ENCODE data around the gene DNLZ.

DNA sequence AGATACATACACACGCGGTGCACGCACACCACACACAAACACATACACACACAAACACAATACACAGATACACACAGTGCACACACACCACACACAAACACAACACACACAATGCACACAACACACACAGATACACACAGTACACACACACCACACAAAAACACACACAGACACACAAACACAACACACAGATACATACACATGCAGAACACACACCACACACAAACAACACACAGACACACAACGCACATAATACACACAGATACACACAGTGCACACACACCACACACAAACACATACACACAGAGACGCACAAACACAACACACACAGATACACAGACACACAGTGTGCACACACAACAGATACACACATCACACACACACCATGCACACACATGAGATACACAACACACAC lies 53.7 kb downstream of the DNLZ start:
- TF ChIP-seq, protein P1, sequence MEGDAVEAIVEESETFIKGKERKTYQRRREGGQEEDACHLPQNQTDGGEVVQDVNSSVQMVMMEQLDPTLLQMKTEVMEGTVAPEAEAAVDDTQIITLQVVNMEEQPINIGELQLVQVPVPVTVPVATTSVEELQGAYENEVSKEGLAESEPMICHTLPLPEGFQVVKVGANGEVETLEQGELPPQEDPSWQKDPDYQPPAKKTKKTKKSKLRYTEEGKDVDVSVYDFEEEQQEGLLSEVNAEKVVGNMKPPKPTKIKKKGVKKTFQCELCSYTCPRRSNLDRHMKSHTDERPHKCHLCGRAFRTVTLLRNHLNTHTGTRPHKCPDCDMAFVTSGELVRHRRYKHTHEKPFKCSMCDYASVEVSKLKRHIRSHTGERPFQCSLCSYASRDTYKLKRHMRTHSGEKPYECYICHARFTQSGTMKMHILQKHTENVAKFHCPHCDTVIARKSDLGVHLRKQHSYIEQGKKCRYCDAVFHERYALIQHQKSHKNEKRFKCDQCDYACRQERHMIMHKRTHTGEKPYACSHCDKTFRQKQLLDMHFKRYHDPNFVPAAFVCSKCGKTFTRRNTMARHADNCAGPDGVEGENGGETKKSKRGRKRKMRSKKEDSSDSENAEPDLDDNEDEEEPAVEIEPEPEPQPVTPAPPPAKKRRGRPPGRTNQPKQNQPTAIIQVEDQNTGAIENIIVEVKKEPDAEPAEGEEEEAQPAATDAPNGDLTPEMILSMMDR (IDR thresholded peaks at IDR 0.05), result no peak
- TF ChIP-seq EZH2 (IDR thresholded peaks at IDR 0.05; ENCODE audit: borderline replicate concordance, insufficient read depth, low read depth, low read length, poor library complexity, severe bottlenecking), result no peak
